TTC549 (cell line): ENCODE data around the gene PEX11A.

ENCODE experiments used
- FAIRE-seq: peaks from 2 replicates; lab custom pipeline; 2012; peaks lifted over from hg19 to GRCh38; lab: Jason Lieb, UNC

Gene PEX11A

DNA sequence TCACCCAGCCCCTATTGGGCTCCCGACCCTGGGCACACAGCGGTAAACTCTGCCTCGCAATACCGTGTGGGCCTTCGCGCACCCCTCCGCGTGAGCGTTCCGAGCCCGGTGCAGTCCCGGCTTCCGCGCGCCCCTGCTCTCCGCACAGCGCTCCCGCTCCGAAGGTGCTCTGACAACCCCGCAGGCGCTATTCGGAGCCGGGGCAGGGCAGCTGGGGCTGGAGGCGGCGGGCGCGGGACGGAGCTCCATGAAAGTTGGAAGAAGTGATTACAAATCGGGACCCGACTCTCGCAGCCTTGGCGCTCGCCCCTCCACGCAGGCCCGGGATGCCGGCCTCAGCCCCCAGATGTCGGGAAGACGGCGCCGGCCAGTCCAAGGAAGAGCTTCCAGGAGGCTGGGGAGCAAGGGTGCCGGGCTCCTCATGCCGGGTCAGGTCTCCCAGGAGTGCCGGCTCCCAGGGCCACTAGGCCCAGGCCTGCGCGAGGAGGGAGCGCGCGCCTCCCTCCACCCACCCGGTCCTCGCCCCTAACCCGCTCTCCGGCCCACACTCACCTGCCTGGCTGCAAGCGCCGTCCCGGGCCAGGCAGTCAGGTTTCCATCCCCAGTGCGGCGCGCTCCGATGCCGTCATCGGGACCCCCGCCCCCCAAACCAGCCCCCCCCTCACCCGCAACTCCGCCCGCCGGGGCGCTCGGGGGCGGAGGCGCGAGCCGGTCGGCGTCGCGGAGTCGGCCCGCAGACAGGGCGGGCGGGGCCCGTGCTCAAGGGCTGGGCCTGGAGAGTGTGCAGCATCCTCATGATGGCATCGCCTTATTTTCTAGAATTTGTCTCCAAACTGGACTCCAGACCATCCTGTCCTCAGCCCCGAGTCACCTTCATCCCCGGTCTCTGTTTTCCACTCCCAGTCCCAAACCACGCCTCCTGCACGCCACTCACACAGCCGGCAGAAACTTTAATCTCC is 35.4 kb downstream of the PEX11A start, which contains the start of gene KIF7:
Gene KIF7, minus strand, starts transcription at position 621 of the 959 bp plus-strand sequence. CDS start 2,537 bp downstream, outside the sequence.
- no peak for FAIRE-seq

DNA sequence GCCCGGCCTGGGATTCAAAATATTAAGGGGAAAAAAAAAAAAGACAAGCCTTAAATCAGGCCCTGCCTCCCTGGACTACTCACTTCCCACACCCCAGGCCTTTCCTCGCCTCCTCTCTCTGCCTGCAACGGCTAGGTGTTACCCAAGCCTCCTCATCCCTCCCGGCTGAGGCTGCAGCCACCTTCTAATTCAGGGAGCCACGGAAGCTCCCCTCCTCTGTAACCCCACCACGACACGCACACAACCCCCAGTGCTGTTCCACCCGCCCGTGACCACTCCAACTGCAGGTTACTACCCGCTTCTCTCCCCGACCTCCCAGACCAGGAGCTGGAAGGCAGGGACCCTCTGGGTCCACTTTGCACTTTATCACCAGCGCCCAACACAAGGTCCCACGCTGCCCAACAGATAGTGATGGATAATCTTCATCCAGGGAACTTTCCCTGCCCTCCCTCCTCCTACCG is 36.2 kb downstream of the PEX11A start:
- no peak for FAIRE-seq

DNA sequence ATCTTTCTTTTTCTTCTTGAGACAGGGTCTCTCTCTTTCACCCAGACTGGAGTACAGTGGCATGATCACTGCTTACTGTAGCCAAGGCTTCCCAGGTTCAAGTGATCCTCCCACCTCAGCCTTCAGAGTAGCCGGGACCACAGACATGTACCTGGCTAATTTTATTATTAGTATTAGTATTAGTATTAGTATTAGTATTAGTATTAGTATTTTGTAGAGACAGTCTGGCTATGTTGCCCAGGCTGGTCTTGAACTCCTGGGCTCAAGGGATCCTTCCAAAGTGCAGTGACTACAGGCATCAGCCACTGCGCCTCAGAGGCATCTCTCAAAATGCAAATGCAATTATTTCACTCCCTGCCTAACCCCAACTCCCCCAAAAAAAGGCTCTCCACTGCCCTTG is 37.0 kb downstream of the PEX11A start:
- FAIRE-seq, result no peak

DNA sequence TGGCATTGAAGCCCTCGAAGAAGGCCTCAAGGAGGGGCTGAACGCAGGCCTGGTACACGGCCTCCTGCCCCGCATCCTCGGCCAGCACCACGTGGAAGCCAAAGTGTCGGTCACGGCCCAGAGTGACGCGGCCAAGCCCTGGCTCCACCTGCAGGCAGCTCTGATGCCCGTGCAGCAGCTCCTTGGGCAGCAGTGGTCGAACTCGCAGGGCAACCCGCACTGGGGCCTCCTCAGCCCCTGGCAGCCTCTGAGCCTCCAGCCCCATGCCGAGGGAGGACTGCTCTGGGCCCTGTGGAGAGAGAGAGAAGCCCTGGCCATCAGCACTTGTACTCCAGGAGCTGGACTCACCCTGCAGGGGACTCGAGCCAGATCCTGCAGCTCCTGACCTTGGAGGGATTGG is 37.9 kb downstream of the PEX11A start:
- no peak for FAIRE-seq

DNA sequence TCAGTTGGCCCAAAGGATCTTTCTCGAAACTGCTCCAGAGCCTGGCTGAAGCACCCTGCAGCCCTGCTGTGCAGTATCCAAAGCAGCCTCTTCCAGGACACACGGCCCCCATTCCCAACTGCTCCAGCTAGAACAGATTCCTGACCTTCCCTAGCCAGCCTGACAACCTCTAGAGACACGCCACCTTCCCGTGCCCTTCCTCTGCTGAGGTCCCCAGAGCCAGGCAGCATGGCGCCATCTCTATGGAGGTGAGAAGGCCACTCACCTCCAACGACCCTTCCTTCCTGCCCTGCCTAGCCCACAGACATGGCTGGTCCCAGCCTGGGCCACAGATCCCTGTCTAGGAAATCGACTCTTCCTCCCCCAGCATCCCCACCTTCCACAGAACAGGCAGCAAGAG is 38.4 kb downstream of the PEX11A start:
- FAIRE-seq, result no peak

DNA sequence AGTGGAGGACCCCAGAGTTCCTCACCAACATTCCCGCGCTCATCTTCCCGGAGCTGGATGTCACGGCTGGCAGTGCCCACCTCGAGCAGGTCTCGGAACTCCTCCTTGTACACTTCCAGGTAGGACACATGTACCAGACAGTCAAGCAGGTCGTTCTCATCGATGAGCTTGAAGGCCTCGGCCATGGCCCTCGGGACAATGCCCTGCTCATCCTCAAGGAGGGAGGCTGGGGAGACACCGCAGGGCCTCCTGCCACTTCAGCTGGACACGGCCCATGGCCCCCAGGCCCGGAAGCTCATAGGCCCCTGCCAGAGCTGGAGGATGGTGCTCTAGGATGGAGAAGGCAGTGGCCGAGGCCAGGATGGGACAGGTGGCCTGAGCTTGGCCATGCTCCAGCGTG is 40.8 kb downstream of the PEX11A start:
- no peak for FAIRE-seq

DNA sequence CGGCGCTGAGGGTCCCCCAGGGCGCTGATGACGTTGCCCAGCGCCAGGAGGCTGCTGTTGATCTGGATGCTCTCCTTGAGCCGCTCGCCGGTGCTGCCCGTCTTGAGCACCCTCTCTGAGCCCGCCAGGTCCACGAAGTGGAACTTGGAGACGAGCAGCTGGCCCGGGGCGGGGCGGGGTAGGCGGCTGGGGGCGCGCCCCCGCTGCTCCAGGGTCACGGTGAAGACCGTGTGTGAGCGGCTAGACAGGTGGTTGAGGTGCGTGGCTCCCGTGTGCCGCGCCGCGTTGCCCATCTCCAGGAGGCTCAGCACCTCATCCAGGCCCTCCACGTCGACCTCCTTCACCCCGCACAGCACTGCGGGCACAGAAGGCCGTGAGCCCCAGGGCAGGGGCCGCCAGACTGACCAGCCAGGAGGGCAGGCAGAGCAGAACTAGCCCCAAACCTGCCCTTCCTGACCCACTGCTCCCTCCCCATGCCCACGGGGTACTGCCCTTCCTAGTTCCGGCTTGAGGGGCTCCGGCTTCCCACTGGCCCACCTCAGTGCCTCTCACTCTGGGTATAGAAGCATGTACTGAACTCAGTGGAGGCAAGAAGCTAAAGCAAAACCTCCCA is 41.4 kb downstream of the PEX11A start:
- no peak for FAIRE-seq

DNA sequence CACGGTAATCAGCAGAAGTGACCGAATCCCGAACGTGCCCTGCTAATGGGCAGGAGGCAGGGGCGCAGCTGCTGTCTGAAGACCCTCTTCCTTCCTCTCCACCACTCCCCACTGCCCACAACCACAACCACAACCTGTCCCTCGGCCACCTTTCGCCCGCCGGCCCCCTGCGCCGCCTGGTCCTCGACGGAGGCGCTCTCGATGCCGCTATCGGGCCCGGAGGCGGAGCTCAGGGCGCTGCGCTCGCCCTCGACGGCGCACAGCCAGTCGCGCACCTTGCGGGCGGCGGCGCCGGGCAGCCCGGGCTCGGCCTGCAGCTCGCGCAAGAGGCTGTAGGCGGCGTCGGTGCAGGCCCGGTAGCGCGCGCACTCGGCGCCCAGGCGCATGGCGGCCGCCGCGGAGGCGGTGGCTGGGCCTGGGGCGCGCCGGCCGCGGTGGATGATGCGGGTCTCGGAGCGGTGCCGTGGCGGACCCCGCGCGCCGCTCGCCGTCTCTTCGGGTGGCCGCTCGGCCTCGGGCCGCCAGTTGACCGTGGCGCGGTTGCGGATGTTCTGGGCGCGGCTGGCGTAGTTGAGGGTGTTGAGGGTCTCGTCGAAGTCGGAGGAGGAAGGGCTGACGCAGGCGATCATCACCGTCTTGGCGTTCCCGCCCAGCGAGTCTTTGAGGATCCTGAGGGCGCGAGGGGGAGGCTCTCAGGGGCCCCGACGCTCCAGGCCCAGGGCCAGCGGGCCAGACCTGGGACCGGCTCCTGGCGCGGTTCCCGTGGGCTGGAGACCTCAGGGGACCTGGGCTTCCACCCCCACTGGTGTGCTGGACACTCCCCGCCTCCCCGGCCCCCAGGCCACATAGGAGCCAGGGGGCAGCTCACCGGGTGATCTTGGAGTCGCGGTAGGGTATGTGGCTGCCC is 42.2 kb downstream of the PEX11A start:
- FAIRE-seq, result no peak

DNA sequence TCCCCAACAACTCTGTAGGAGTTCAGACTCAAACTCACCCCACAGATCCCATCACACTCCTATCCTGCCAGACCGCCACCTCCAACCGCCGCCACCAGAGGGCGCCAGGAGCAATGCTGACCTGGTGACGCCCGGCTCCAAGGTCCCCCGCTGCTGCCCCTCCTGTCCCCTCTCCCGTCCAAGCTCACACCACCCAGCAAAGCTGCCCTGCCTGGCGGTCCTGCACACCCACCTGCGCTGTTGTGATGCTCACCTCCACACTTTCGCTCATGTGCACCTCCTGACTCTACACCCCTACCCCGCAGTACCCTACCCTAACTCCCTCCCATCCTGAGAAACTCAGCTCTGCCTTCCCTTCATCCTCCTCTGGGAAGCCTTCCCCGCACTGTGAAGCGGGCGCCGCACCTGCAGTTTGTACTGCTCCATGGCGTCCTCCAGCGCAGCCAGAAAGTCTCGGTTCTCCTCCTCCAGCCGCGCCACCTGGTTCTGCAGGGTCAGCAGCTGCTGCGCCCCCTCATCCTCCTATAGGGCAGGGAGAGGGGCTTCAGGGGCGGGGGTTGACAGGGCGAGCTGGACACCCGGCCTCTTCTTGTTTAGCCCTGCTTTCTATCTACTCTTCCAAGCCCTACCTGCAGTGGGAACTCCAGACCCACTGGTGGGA is 43.2 kb downstream of the PEX11A start:
- no peak for FAIRE-seq

DNA sequence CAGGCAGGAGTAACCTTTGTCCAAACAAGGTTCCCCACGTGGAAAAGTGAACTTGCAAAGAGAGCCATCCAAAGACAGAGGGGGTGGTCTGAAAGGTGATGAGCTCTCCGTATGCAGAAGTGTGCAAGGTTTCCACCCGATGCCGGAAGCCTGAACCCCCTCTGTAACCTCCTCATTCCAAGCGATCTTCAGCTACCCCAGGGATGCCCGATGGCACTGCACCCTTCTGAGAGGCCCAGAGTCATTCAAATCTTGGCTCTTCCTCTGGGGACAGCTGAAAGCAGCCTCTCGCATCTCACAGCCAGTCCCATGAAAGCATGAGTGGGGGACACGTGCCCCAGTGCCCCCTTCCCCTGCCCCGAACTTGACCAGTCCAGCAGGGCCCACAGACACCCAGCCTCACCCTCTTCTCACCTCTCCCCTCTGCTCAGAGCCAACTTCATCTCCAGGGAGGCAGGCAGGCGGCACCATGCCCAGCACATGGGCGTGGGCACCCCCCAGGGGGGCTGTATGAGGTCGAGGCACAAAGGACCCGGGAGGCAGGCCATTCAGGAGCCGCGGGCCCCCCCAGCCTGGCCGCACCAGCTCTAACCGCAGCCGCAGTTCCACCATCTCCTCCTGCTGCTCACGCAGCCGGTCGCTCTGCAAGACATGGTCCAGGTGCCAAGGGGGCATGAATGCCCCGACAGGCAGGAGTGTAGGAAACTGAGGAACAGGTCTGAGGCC is 44.0 kb downstream of the PEX11A start:
- no peak for FAIRE-seq

DNA sequence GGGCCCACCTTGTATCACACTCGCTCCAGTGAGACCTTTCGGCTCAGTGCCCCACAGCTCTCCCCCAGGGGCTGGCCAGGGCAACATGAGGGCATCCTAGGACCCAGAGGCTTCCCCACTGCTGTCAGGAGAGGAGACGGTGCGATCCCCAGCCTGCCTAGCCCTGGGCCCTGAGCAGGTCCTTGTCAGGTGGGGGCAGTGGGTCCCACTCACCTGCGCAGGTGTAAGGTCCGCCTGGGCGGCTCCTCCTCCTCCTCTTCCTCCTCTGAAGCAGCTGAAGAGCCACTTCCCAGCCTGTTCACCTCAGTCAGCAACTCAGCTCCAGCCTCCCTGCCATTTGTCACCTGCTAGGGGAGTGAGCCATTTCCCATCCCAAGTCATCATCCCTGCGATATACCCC is 44.9 kb downstream of the PEX11A start:
- FAIRE-seq, result no peak

DNA sequence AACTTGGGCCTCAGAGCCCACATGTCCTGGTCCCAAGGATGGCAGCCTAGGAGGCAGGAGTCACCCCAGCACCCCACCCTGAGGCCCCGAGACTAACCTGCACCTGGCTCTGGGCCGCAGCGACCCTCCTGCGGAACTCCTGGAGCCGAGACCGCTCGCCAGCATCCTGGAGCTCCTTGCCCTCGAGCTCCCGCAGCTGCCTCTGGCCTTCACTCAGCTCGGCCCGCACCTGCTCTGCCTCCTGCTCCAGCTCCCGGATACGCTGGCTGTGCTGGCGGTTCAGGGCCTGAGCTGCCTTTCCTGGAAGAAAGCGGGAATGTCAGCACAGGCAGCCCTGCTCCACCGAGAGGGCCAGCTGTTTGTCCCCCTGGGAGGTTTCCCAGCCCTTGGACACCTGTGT is 48.4 kb downstream of the PEX11A start:
- no peak for FAIRE-seq

DNA sequence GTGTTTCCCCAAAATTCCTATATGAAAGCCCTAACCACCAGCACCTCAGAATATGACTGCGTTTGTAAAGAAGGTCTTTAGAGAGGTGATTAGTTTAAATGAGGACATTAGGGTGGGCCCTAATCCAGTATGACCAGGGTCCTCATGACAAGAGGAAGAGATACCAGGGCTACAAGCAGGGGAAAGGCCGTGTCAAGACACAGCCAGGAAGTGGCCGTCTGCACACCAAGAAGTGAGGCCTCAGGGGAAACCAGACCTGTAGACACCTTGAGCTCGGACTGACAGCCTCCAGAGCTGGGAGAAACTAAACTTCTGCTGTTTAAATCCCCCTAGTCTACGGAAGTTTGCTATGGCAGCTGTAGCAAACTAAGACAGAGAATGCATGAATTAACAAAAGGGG is 49.5 kb downstream of the PEX11A start:
- FAIRE-seq, result no peak

DNA sequence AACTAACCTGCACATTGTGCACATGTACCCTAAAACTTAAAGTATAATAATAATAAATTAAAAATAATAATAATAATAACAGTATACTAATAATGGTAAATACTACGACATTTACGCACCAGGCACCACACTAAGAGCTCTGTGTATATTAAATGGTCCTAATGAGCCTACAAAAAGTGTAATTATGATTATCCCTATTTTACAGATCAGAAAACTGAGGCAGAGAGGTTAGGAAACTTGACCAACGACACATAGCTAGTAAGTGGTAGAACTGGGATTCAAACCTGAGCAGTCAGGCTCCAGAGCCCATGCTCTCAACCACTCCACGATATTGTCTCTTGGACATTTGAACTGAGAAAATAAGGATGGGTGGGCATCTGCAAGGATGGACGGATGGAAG is 50.3 kb downstream of the PEX11A start:
- FAIRE-seq, result no peak

DNA sequence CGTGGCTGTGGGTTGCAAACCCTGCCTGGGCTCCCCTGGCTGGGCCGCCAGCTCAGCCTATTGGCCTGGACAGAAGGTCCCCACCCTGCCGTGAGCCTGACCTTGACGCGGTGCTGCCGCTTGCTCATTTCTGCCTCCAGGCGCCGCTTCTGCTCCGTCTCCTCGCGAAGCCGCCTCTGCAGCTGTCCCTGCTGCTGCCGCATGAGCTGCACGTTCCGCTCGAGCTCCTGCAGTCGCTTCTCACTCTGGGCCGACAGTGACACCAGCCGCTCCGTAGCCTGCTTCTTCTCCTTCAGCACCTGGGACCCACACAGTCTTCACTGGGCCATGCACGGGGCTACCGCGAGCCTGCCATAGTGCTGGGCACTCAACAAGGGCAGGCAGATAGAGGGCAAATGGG is 57.0 kb downstream of the PEX11A start:
- no peak for FAIRE-seq

DNA sequence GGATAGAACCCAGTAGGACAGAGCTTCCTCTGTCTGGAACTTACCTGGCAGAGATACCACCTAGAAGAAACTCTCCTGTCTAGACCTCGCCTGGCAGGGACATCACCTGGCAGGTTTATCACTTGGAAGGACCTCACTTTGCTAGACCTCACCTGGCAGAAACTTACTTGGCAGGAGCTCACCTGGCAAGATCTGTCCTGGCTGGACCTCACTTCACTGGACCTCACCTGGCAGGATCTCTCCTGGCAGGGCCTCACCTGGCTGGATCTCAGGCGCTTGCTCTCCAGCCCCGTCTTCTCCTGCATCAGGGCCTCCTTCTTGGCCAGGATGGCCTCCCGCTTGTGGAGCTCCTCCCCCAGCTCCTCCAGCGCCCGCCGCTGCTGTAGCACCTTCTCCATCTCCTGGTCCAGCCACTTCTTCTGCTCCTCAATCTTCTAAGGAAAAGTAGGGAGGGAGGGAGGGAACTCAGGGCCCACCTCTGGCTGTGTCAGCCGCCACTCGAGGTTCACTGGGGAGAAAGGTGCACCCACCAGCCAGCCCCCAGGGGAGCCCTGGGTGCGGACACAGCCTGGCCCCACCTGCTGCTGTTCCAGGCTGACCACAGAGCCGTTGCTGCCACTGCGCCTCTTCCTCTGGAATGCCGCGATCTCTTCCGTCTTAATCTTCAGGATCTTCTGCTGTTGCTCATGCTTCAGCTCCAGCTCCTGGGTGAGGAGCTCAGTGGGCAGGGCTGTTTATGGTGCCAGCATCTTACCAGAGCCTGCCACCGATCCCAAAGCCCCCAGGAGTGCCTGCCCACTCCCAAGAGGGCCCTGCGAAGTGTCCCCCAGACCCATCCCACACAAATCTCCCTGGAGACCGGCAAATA is 57.8 kb downstream of the PEX11A start:
- FAIRE-seq, result no peak

DNA sequence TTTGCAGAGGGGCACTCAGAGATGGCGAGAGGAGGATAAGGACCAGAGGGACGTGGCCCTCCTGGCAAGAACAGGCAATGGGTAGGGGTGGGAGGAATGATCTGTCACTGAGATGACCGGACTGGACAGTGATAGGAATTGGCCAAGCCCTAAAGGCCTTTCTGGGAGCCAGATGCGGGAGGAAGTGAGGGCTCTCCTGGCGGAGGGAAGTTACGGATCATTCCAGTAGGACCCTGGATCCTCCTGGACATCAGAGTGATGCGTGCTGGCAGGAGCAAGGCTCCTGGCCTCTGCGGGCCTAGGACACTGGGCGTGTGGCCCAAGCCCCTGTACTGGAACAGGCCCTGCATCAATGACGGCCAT is 58.7 kb downstream of the PEX11A start:
- FAIRE-seq, result no peak
